HG02763 (cell line): ENCODE data around the gene DNTTIP2.
"Not testable (repeated sequence)": the region's sequence is repeated elsewhere in the genome, so short reads cannot be mapped to it uniquely, and the experiment has no call there.

Experiments
- ATAC-seq: cut with Tn5 transposase; IDR thresholded peaks from one replicate; pipeline ENCODE4 v1.9.1; 2021; ENCODE audit warnings: mild to moderate bottlenecking, moderate library complexity; ENCODE audit not compliant: unreplicated experiment

DNTTIP2 gene

GRCh38 chr1:93842750-93843500 is 36.1 kb downstream of the DNTTIP2 start:
- no peak for ATAC-seq

GRCh38 chr1:93841771-93842170 is 37.2 kb downstream of the DNTTIP2 start:
- ATAC-seq = no peak

- ATAC-seq = no peak
Observed at GRCh38 chr1:93840956-93841482, 38.0 kb downstream of the DNTTIP2 start.

GRCh38 chr1:93839753-93840152 is 39.3 kb downstream of the DNTTIP2 start:
- no peak for ATAC-seq

GRCh38 chr1:93839307-93839706 is 39.7 kb downstream of the DNTTIP2 start:
- ATAC-seq = no peak

- ATAC-seq = no peak
Observed at GRCh38 chr1:93837961-93838360, 41.0 kb downstream of the DNTTIP2 start.

- ATAC-seq = not testable (repeated sequence)
Observed at GRCh38 chr1:93833293-93833692, 45.7 kb downstream of the DNTTIP2 start.

- no peak for ATAC-seq
Observed at GRCh38 chr1:93829061-93829460, 49.9 kb downstream of the DNTTIP2 start.

- ATAC-seq = no peak
Observed at GRCh38 chr1:93828367-93828755, 50.6 kb downstream of the DNTTIP2 start.

GRCh38 chr1:93827633-93828366 is 51.2 kb downstream of the DNTTIP2 start:
- no peak for ATAC-seq

GRCh38 chr1:93827128-93827527 is 51.9 kb downstream of the DNTTIP2 start:
- ATAC-seq = no peak

GRCh38 chr1:93824834-93825233 is 54.2 kb downstream of the DNTTIP2 start:
- ATAC-seq = no peak

GRCh38 chr1:93822730-93823425 is 56.1 kb downstream of the DNTTIP2 start:
- ATAC-seq = no peak

GRCh38 chr1:93821423-93822144 is 57.4 kb downstream of the DNTTIP2 start:
- no peak for ATAC-seq

- no peak for ATAC-seq
Observed at GRCh38 chr1:93820554-93821422, 58.2 kb downstream of the DNTTIP2 start.

GRCh38 chr1:93818570-93818959 is 60.4 kb downstream of the DNTTIP2 start:
- ATAC-seq = no peak

GRCh38 chr1:93817819-93818569 is 61.0 kb downstream of the DNTTIP2 start:
- ATAC-seq = no peak

GRCh38 chr1:93816970-93817678 is 61.9 kb downstream of the DNTTIP2 start:
- no peak for ATAC-seq
